Measurements from ENCODE around the gene ZNF518A. TPM values are rescaled to one million over a fixed set of nuclear protein-coding genes. Genes with fewer than 3 reads are reported as not detected.
A peak's percentile ranks its signal among the peaks of the same experiment; 100 is the strongest.

ZNF518A gene
- total and polyA plus RNA-seq, 2 of the 13 experiments (the other 11 are each of a cell fraction or from before 2014, with no cell fraction given): 21.7 to 37.1 TPM

- TF ChIP-seq HMGXB4 (CRISPR knock-in tag; IDR thresholded peaks at IDR 0.05; ENCODE audit: borderline replicate concordance in 1 of 2, low read depth in 1 of 2): no peak; a peak in 1 of 4 replicates
- TF ChIP-seq HBP1 (CRISPR knock-in tag; IDR thresholded peaks at IDR 0.05; ENCODE audit: low read depth): no peak
- TF ChIP-seq ZNF644 (CRISPR knock-in tag; IDR thresholded peaks at IDR 0.05; ENCODE audit: low read depth): 0 out of 2 replicates have a peak, but pooled peaks have one; percentile 32
- TF ChIP-seq ATF1 (CRISPR knock-in tag; IDR thresholded peaks at IDR 0.05): no peak
- peak; percentile 50; the same call in 1 of the 2 replicates for TF ChIP-seq SP4 (CRISPR knock-in tag; IDR thresholded peaks at IDR 0.05)
- no peak for TF ChIP-seq MLLT10 (CRISPR knock-in tag; IDR thresholded peaks at IDR 0.05)
- no peak for TF ChIP-seq IKZF1 (IDR thresholded peaks at IDR 0.05)
- TF ChIP-seq ASH2L (IDR thresholded peaks at IDR 0.05; ENCODE audit: insufficient read length, low read depth, low read length): peak; percentile 82
- TF ChIP-seq YEATS2 (CRISPR knock-in tag; IDR thresholded peaks at IDR 0.05; ENCODE audit: borderline replicate concordance): peak; percentile 51
- peak; percentile 67; the same call in 1 of the 2 replicates for TF ChIP-seq NCOR1 (IDR thresholded peaks at IDR 0.05; ENCODE audit: borderline replicate concordance, low read length)
- no peak for TF ChIP-seq ZKSCAN1 (IDR thresholded peaks at IDR 0.05; ENCODE audit: low read length)
- TF ChIP-seq NFIC (IDR thresholded peaks at IDR 0.05; ENCODE audit: low read length): 0 out of 2 replicates have a peak, but pooled peaks have one; percentile 66
- TF ChIP-seq DMAP1 (CRISPR knock-in tag; IDR thresholded peaks at IDR 0.05): peak; percentile 90
- TF ChIP-seq REST (IDR thresholded peaks at IDR 0.05; ENCODE audit: borderline replicate concordance in 1 of 2, low read depth in 1 of 2, low read length in 2 of 2): peak in 1 of 2 experiments; percentile 37; a peak in 1 of 4 replicates
- TF ChIP-seq IRF9 (CRISPR knock-in tag; IDR thresholded peaks at IDR 0.05; ENCODE audit: borderline replicate concordance): no peak
- peak; percentile 98 for TF ChIP-seq ZNF281 (CRISPR knock-in tag; IDR thresholded peaks at IDR 0.05; ENCODE audit: borderline replicate concordance)
- no peak for TF ChIP-seq MIER2 (CRISPR knock-in tag; IDR thresholded peaks at IDR 0.05)
- no peak for TF ChIP-seq ATM (IDR thresholded peaks at IDR 0.05; ENCODE audit: borderline replicate concordance)
These were observed 5.6 kb upstream of the ZNF518A start (continued) for GRCh38 chr10:96124230-96125141.
